ENCODE results near the gene EPB41L5.
A peak's percentile ranks its signal among the peaks of the same experiment; 100 is the strongest.
"Not testable (repeated sequence)": the region's sequence is repeated elsewhere in the genome, so short reads cannot be mapped to it uniquely, and the experiment has no call there.

Gene EPB41L5

DNA sequence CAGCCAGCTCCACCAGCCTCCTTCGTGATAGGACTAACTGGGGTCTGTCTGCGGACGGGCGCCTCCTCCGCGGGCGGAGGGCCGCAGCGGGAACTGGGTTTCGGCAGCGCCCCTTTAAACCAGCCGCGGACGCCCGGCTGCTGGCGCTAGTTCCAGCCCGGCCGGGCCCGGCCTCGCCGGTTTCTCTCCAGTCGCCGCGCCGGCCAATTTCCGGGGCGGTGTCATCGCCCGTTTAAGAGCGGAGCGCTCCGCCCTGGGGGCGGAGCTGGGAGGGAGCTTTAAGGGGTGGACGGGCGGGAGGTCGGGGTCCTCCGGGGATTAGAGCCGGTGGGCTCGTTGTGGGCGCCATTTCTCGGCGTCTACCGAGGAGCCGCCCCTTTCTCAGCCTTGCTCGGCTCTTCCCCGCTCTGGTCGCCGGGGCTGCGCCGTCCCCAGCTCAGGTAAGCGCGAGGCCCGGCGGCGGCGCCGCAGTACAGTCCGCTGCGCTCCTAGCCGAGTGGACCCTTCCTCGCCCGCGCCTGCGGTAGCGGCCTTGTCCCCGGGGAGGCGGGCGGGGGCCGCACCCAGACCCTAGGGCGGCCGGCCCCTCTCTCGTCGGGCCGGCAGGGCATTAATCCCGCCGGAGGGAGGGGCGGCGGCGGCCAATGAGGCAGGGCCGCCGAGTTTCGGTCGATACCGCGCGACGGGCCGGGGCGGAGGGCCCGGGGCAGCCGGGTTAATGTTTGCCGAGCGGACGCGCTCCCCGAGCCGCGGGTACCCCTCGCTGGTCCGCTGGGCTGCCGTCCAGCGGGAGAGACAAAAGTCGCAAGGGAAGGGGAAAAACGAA lies at the start of gene EPB41L5:
TSS of gene EPB41L5 (plus strand) at position 307 of the 826 bp plus-strand sequence. CDS start 6,008 bp downstream, outside the sequence.
- DNase-seq (ENCODE audit: low read depth in 2 of 2), result peak; percentile 55 to 80

DNA sequence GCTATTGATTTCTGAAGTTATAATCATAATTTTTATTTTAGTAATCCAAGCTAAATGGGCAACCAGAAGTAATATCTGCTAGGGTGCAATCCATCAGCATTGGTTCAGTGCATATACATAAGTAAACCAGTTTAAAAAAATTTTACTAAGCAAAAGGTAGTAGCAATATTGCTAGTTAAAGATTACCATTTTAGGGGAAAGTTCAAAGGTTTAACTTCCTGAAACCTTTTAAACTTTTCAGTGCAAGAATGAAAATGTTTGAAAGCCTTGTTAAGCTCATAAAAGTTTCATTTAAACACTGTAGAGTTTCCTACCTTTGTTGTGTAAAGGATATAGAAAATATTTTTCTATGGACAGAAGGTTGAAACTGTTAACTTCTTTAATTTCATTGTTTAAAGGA lies 31.0 kb upstream of the EPB41L5 start:
- no peak for DNase-seq (ENCODE audit: low read depth in 2 of 2)

DNA sequence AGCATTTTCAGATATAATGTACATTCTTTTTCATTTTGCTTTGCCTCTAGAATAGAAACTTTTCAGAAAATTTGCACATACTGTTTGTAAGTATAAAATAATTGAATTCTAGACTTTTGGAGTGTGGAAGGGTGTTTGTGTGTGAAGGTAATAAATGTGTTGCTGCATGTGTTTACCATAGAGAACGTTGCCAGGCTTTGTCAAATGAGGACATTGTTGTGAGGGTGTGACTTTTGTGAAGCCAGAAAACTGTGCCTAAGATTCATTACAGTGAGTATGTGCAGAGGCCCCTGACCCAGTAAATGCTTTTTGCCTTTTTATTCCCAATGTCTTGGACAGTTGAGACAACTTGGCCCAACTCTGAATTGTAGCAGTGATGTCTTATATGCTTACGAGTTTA lies 30.4 kb upstream of the EPB41L5 start:
- no peak for DNase-seq (ENCODE audit: low read depth in 2 of 2)

DNA sequence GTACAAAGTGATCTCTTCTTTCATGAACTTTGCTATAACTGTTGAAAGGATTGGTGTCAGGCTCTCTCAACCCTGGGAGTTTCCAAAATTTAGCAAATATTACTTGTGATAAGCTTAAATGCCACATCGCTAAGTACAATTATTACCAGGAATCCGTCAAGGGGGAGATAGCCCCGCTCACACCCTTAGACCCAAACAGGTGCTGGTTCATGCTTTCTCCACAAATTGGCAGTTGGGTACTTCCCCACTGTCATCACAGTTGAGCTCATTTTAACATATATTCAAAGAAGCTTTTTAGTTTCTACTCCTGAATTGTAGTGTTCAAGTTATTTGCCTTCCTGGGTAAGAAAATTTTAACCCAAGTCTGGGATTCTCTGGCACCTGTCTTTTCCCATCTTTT lies 29.8 kb upstream of the EPB41L5 start:
- DNase-seq (ENCODE audit: low read depth in 2 of 2), result no peak

DNA sequence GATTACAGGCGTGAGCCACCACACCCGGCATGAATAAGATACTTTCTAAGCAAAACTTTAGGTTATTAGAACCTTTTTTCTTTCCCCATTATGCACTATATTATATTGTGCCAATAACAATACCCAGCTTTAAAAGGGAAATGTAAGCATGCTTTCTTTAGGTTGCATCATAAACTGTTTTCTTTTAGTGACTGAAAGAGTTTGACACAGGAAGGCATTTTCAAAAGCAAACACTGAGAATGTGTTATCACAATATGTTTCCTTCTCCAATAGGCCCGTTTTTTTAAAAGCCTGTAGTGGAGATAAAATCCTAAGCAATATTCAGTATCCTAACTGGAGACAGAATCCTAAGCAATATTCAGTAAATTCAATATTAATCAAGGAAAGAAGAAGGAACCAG lies 16.7 kb upstream of the EPB41L5 start:
- no peak for DNase-seq (ENCODE audit: low read depth in 2 of 2)

DNA sequence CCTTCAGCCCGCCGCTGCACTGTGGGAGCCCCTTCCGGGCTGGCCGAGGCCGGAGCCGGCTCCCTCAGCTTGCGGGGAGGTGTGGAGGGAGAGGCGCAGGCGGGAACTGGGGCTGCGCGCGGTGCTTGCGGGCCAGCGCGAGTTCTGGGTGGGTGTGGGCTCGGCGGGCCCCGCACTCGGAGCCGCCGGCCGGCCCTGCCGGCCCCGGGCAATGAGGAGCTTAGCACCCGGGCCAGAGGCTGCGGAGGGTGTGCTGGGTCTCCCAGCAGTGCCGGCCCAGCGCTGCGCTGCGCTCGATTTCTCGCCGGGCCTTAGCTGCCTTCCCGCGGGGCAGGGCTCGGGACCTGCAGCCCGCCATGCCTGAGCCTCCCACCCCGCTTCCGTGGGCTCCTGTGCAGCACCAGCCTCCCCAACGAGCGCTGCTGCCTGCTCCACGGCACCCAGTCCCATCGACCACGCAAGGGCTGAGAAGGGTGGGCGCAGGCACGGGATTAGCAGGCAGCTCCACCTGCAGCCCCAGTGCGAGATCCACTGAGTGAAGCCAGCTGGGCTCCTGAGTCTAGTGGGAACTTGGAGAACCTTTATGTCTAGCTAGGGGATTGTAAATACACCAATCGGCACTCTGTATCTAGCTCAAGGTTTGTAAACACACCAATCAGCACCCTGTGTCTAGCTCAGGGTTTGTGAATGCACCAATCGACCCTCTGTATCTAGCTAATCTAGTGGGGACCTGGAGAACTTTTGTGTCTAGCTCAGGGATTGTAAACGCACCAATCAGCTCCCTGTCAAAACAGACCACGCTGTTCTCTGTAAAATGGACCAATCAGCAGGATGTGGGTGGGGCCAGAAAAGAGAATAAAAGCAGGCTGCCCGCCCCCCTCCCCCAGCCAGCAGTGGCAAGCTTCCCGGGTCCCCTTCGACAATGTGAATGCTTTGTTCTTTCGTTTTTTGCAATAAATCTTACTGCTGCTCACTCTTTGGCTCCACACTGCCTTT lies 15.7 kb upstream of the EPB41L5 start:
- not testable (repeated sequence) for DNase-seq (ENCODE audit: low read depth in 2 of 2)

DNA sequence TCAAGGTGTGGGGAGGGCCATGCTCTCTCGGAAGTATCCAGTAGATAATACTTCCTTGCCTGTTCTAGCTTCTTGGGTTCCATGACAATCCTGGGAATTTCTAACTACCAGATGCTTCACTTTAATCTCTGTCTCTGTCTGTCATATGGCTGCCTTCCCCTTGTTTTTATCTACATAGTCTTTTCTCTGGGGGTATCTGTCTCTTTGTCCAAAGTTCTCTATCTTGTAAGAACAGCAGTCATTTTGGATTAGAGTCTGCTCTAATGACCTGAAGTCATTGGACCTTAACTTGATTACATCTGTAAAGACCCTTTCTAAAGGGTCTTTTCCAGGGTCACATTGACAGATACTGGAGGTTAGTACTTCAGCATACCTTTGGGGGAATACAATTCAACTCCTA lies 11.4 kb upstream of the EPB41L5 start:
- no peak for DNase-seq (ENCODE audit: low read depth in 2 of 2)

DNA sequence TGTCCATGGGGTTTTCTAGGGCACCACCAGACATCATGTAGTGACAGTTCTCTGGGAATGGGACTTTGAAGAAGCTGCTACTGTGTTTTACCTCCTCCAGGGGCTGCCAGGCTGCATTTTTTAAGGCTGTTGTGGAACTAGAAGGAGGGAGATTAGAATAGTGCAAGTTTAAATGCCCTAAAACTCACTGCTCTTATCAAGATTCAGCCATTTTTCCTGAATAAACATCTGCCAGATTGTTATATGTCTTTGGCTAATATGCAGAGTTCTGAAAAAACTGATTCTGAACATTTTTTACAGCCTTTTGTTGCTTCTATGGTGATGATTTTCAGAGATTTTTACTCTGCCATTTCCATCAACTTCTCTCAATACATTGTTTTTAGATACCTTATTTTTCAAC lies 8.6 kb upstream of the EPB41L5 start:
- no peak for DNase-seq (ENCODE audit: low read depth in 2 of 2)

DNA sequence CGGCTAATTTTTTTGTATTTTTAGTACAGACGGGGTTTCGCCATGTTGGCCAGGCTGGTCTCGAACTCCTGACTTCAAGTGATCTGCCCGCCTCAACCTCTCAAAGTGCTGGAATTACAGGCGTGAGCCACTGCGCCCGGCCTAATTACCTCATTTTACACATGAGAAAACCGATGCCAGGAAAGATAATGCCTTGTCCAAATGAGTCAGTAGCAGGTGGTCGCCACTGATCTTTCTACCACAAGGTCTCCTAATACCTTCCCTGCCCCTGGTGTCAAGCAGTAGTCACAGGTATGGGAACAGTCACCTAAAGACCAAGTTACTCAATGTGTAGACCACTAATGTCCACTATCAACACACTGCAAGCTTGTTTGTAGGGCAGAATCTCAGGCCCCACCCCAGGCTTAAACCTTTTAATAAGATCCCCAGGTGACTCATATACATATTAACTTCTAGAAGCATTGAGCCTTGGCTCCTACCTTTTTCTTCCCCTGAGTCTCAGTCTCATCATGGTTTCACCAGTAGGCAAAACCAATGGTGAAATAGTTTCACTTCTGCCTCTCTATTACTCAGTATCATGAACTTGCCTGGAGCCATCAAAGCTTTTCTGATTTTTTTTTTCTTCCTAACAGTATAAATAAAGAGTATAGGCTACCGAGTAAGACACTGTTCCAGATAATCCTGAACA lies 6.9 kb upstream of the EPB41L5 start:
- DNase-seq (ENCODE audit: low read depth in 2 of 2), result no peak

DNA sequence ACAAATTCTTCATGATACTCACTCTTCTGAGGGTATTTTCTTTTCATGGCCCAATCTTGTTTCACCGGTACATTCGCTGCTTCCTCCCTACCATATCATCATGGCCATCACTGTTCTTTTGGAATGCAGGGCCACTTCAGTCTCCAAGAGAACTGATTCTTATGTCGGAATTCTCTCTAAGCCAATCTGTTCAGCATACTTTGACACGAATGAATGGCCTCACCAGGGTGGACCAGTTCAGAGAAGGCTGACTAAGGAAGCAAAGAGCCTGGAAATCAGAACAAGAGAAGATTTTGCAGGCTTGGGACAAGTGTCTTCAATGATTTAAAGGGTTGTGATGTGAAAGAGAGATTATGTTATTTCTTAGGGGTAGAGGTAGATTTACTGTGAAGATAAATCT lies 5.0 kb upstream of the EPB41L5 start:
- DNase-seq (ENCODE audit: low read depth in 2 of 2), result no peak

DNA sequence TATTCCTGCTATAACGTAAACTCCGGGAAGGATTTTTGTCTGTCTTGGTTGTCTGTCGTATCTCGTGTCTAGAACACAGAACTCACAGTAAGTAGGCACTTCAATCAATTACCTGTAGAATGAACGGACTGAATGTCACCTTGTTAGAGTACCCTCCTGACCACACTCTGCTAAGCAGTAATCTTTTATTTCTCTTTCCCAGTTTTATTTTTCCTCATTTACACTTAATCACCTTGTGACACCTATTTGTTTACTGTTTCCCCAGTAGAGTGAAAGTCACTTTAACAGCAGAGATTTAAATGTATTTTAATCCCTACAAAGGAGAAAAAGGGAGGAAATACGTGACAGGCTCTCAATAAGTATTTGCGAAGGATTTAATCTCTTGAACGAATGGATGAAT lies 514 bp upstream of the EPB41L5 start:
- no peak for DNase-seq (ENCODE audit: low read depth in 2 of 2)

DNA sequence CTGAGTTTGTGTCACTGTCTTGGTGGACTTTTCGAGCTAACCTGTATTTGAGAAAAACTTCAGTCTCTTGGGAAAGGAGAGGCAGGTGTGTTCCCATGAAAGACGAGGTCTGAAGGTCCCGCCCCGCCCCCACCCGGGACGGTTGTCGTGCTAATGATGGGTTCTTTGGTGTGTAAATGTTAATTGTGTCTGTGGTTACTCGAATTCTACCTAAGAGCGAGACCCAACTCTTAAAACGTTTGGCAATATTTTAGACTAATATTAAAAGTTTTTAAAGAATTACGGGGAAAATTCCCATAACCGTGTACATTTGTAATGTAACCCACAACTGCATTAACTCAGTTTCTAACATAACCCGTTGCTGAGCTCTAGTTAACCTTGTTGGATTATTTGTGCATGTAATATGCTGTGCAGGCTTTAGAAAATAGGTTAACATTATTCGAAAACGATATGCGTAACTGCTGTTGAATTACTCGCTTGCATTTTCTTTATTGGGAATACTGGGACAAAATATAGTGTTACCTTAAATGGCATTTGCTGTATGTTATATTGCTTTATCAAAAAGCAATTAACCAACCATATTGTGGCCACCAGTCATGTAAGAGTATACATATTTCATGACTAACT lies 833 bp downstream of the EPB41L5 start:
- DNase-seq (ENCODE audit: low read depth in 2 of 2), result peak in 1 of 2 experiments; percentile 6

DNA sequence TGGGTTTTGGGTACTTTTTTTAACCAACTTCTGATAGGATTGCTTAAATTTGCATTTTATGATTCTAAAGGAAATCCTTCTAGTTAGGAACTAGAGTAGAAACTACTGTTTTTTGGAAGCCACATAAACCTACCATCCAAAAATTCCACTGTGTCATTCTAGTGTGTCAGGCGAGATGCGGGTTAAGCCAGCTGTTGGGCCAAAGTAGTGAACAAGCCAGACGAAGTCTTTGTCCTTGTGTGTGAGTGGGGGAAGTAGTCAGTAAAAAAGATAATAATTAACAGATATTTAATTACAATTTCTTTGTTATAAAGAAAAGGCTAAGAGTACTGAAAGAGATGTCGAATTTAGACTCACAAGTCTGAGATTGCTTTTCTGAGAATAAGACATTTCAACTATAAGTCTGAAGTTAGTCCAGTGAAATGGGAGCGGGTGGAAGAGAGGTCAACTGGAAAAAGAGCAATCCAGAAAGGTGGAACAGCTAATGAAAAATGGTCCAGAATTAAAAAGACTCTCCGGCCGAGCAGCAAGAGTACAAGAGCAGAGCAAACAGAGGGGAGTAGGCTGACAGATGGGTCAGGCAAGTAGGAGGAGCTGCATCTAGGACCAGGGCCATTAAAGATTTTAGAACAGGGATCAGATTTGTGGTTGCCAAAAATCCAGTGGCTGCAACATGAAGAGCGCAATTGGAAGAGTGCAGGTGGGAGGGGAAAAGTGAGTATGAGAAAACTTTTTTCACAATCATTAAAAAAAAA lies 1.5 kb downstream of the EPB41L5 start:
- DNase-seq (ENCODE audit: low read depth in 2 of 2), result no peak

DNA sequence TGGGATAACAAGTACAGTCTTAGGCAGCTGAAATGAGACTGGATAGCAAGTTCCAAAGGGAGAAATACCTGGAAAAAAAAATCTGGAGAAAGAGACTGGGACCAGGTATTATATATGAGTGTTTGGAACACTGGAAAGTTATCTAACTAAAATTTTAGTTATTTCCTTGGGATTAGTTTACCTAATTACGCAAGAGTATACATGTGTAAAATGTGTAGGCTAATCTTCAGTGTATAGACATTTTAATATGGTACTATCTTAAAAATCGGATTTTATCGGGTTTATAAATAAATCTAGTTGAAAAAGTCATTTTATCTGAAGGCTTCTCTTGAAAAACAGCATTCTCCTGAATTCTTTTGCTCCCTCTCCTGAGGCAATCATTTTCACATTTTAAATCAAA lies 3.9 kb downstream of the EPB41L5 start:
- no peak for DNase-seq (ENCODE audit: low read depth in 2 of 2)

DNA sequence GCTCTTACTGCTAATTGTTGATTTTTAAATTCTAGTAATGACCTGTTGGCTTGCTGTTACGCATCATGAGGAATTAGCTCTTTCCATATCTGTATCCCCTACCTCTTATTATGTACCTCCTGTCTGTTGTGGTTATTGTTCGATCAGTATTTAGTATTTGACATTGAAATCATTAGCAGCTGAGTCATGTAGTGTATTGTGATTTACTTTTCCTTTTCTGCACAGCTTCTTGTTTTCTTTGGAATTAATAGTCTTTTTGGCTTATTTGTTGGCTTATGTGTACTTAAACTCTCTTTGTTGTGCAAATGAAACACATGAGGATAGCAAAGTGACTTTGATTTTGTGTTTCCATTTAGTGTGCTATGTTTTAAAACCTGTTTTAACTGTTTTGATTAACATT lies 4.3 kb downstream of the EPB41L5 start:
- DNase-seq (ENCODE audit: low read depth in 2 of 2), result no peak

DNA sequence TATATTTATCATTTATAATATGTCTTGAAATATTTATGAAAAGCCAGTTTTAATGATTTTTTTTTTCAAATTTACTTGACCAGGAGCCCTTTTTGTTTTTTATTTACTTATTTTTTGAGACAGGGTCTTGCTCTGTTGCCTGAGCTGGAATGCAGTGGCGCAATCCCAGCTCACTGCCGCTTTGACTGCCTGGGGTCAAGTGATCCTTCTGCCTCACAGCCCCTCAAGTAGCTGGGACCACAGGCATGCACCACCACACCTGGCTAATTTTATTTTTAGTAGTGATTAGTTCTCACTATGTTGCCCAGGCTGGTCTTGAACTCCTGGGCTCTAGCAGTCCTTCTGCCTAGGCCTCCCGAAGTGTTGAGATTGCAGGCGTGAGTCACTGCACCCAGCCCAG lies 5.7 kb downstream of the EPB41L5 start:
- DNase-seq (ENCODE audit: low read depth in 2 of 2), result no peak

DNA sequence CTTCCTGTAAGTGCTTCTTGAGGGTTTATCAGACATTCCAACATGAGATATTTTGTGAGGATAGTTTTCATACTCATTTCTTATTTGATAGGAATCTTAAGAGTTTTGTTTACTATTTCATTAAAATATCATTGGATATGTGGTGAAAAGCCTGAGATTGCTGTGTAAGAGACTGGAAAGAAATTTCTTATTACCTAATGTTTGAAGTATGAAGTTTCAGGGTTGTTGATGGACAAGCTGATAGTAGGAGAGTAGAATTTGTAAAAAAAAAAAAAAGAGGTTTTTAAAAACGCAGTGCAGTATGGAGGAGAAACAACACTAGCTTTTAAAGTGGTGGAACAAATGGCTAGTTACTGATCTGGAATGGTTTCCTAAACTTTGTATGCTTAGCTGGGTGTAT lies 7.7 kb downstream of the EPB41L5 start:
- DNase-seq (ENCODE audit: low read depth in 2 of 2), result no peak

DNA sequence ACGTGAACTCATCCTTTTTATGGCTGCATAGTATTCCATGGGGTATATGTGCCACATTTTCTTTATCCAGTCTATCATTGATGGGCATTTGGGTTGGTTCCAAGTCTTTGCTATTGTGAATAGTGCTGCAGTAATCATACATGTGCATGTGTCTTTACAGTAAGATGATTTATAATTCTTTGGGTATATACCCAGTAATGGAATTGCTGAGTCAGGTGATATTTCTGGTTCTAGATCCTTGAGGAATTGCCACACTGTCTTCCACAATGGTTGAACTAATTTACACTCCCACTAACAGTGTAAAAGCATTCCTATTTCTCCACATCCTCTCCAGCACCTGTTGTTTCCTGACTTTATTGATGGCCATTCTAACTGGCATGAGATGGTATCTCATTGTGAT lies 9.6 kb downstream of the EPB41L5 start:
- DNase-seq (ENCODE audit: low read depth in 2 of 2), result not testable (repeated sequence)

DNA sequence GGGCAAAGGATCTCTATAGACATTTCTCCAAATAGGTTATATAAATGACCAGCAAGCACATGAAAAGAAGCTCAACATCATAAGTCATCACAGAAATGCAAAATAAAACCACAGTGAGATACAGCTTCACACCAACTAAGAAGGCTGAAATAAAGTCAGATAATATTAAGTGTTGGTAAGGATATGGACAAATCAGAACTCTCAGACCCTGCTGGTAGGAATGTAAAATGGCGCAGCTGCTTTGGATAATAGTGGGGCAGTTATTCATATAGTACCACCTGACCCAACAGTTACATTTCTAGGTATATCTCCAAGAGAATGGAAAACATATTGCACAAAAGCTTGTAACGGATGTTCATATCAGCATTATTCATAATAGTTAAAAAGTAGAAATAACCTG lies 14.0 kb downstream of the EPB41L5 start:
- no peak for DNase-seq (ENCODE audit: low read depth in 2 of 2)

DNA sequence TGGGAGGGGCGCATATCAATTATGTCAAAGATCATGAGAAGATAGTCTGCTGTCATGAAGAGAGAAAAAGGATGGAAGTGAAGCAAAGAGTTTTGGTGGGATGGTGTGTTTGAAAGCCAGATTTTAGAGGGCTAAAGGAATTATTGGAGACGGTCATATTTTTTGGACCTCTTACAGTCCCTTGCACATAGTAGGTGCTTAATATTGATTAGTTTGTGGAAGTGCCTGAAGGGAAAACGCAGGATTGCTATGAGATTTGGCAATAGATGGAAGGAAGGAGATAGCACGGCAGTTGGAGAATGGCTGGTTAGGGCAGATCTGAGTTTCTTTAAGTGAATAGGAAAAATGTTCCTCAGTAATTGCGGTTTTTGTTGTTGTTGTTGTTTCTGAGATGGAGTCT lies 15.9 kb downstream of the EPB41L5 start:
- no peak for DNase-seq (ENCODE audit: low read depth in 2 of 2)

Data from stimulated activated CD4-positive, alpha-beta T cell treated with anti-CD3 and anti-CD28 coated beads, Interleukin-12 subunit alpha, Interleukin-12 subunit beta, amount 100 ng/mL, for 24 hours (primary cell).